PFSK-1 (cell line): ENCODE data around the gene APBA3.

ENCODE experiments used
- FOXP2 ChIP-seq: optimal IDR thresholded peaks from 2 replicates; pipeline ENCODE3; 2011; ENCODE audit warnings: borderline replicate concordance, control low read depth, inconsistent platforms; ENCODE audit not compliant: insufficient read depth; ENCODE audit errors: extremely low read length, extremely low read depth
- POLR2AphosphoS5 ChIP-seq: IDR thresholded peaks from 2 replicates; pipeline ENCODE4 v1.6.1; 2012; ENCODE audit warnings: low read depth, mild to moderate bottlenecking, control low read depth, low read length, moderate library complexity
- REST ChIP-seq, 2 experiments: IDR thresholded peaks; 2 replicates each; pipeline versions ENCODE4 v1.6.1 to v1.8.0; 2011 to 2012; ENCODE audit warnings: low read depth in 2 of 2, low read length in 2 of 2, control low read depth in 1 of 2, inconsistent platforms in 1 of 2, mild to moderate bottlenecking in 1 of 2, moderate library complexity in 1 of 2; ENCODE audit not compliant: insufficient read depth in 1 of 2
- SIN3A ChIP-seq: IDR thresholded peaks from 2 replicates; pipeline ENCODE4 v1.6.1; 2012; ENCODE audit warnings: mild to moderate bottlenecking, low read length, moderate library complexity, borderline replicate concordance; ENCODE audit not compliant: insufficient read depth
- TAF1 ChIP-seq: IDR thresholded peaks from 2 replicates; pipeline ENCODE4 v1.6.1; 2012; ENCODE audit warnings: low read length, control low read depth, borderline replicate concordance; ENCODE audit not compliant: insufficient read depth

APBA3 gene

GRCh38 chr19:3785938-3786824, 24.7 kb upstream of the APBA3 start, which contains the start of gene MATK:
Gene MATK (minus strand): TSS chr19:3786381. CDS start chr19:3785135, 1,246 bp downstream.
- no peak for TF ChIP-seq FOXP2
- TF ChIP-seq REST (IDR thresholded peaks at IDR 0.05; ENCODE audit: insufficient read depth in 1 of 2, low read depth in 2 of 2, low read length in 2 of 2): no peak
- TF ChIP-seq POLR2AphosphoS5: no peak
- TF ChIP-seq SIN3A: no peak
- no peak for TF ChIP-seq TAF1

- TF ChIP-seq SIN3A: no peak
- no peak for TF ChIP-seq FOXP2
- TF ChIP-seq REST (IDR thresholded peaks at IDR 0.05; ENCODE audit: insufficient read depth in 1 of 2, low read depth in 2 of 2, low read length in 2 of 2): no peak
- TF ChIP-seq POLR2AphosphoS5: no peak
- no peak for TF ChIP-seq TAF1
Measured at GRCh38 chr19:3785451-3785937, 24.0 kb upstream of the APBA3 start.

GRCh38 chr19:3784607-3785450, 23.3 kb upstream of the APBA3 start:
- TF ChIP-seq REST (IDR thresholded peaks at IDR 0.05; ENCODE audit: insufficient read depth in 1 of 2, low read depth in 2 of 2, low read length in 2 of 2) (no peak), POLR2AphosphoS5 (no peak), SIN3A (no peak), TAF1 (no peak), FOXP2 (no peak)

- TF ChIP-seq FOXP2 (no peak), TAF1 (no peak), POLR2AphosphoS5 (no peak), REST (IDR thresholded peaks at IDR 0.05; ENCODE audit: insufficient read depth in 1 of 2, low read depth in 2 of 2, low read length in 2 of 2) (no peak), SIN3A (no peak)
Measured at GRCh38 chr19:3783660-3784584, 22.4 kb upstream of the APBA3 start.
